ENCODE data around the gene TOR3A. TPM values are rescaled to one million over a fixed set of nuclear protein-coding genes. Genes with fewer than 3 reads are reported as not detected.

The TOR3A gene
- total RNA-seq, 2 experiments from 2014 or later = 28.8 to 30.3 TPM

DNA sequence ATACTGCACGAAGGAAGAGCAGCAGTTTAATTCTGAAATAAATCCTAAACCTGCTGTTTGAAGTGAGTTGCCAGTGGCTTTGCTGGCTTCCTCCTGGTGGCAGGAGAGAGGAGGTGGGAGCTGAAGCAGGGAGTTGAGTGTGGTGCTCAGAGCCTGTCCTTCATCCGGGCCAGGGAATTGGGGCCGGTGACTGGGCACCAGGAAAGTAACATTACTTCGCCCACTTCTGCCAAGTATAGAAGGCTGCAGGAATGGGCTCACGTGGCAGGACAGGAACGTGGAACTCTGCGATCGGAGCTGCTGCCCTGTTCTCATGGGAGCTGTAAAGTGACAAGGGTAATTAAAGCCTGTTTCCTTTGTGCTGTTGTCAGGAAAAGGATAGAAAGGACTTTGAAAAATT is 8.7 kb downstream of the TOR3A start:
- Mint-ChIP-seq H3K9me3 (no peaks in the 10 kb centered on the region), H3K4me3 (no peak overlapping the region), H3K27me3 (no peaks in the 10 kb centered on the region), H3K36me3 (ENCODE audit: low read depth) (peaks cover 36% of the 10 kb centered on the region), H3K27ac (no peak overlapping the region), H3K4me1 (ENCODE audit: low read depth) (no peaks in the 10 kb centered on the region)
- ChIA-PET CTCF (interaction anchor here (1.0 to 1.5 kb wide), 2 partner anchors 30 to 87 kb away, joined by 3 to 4 read pairs; no protein-coding TSS in a partner anchor), POLR2A (interaction anchor here (0.8 kb wide), 1 partner anchor 9 kb away, joined by 3 read pairs; no protein-coding TSS in a partner anchor)
- DNase-seq (no peak), ATAC-seq (no peak)
- TF ChIP-seq, protein P1, sequence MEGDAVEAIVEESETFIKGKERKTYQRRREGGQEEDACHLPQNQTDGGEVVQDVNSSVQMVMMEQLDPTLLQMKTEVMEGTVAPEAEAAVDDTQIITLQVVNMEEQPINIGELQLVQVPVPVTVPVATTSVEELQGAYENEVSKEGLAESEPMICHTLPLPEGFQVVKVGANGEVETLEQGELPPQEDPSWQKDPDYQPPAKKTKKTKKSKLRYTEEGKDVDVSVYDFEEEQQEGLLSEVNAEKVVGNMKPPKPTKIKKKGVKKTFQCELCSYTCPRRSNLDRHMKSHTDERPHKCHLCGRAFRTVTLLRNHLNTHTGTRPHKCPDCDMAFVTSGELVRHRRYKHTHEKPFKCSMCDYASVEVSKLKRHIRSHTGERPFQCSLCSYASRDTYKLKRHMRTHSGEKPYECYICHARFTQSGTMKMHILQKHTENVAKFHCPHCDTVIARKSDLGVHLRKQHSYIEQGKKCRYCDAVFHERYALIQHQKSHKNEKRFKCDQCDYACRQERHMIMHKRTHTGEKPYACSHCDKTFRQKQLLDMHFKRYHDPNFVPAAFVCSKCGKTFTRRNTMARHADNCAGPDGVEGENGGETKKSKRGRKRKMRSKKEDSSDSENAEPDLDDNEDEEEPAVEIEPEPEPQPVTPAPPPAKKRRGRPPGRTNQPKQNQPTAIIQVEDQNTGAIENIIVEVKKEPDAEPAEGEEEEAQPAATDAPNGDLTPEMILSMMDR (IDR thresholded peaks at IDR 0.05) = no peak
- intact Hi-C loops (cut with micrococcal nuclease) = no loop called here

DNA sequence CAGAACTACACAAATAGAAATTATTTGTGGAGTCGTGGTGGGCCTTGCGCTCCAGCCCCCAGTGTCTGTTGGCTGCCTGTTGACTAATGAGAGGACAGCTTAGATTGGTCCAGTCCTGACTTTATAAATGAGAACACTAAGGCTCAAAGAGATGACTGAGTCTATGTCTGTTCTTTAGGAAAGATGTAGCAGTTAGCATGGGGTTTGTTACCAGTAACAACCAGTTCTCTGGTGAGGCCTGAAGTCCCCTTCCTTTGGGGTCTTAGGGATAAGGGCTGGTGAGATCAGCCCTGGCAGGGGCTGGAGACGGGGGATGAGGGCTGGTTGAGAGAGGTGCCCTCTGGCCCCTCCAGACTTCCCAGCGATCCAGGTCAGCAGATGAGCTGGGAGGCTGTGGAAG is 9.1 kb downstream of the TOR3A start:
- ChIA-PET CTCF (interaction anchor here (0.8 to 1.5 kb wide), 3 partner anchors 14 to 88 kb away, joined by 3 to 4 read pairs (median 4); no protein-coding TSS in a partner anchor), POLR2A (interaction anchor here (1.0 kb wide), 1 partner anchor 9 kb away, joined by 3 read pairs; no protein-coding TSS in a partner anchor)
- Mint-ChIP-seq H3K9me3 (no peaks in the 10 kb centered on the region), H3K27me3 (no peaks in the 10 kb centered on the region), H3K36me3 (ENCODE audit: low read depth) (peaks cover 37% of the 10 kb centered on the region), H3K4me1 (ENCODE audit: low read depth) (no peaks in the 10 kb centered on the region), H3K4me3 (no peak overlapping the region), H3K27ac (peak overlapping the region; percentile 44)
- TF ChIP-seq, protein P1 (IDR thresholded peaks at IDR 0.05) = no peak
- intact Hi-C loops (cut with micrococcal nuclease) = no loop called here
- DNase-seq = no peak
- ATAC-seq = no peak

DNA sequence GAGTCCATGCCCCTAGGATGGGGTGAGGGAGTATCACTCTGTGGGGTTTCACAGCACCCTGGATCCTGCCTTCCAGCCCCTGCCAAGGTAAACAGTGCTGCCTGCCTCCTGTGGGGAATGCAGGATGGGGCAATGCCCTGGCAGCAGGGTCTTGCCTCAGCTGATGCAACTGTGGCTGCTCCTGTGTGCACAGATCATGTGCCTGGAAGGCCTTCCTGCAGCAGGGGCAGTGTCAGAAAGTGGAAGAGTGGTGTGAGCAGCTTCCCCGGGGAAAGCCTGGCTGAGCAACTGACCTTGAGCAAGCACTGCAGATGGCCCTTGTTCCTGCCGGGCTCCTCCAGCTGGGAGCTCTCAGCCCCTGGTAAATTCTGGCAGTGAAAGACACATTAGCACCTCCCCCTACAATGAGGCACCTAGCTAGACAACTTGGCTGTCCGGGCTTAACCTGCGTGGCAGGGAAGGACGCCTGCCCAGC is 9.9 kb downstream of the TOR3A start:
- CTCF ChIA-PET = interaction anchor here (0.8 to 1.5 kb wide), 2 partner anchors 14 to 29 kb away, joined by 4 read pairs; no protein-coding TSS in a partner anchor
- Mint-ChIP-seq H3K4me1 (ENCODE audit: low read depth) (no peaks in the 10 kb centered on the region), H3K27ac (no peak overlapping the region), H3K36me3 (ENCODE audit: low read depth) (peaks cover 32% of the 10 kb centered on the region), H3K9me3 (no peaks in the 10 kb centered on the region), H3K4me3 (no peak overlapping the region), H3K27me3 (no peaks in the 10 kb centered on the region)
- no peak for DNase-seq
- POLR2A ChIA-PET = interaction anchor here (1.0 kb wide), 2 partner anchors 8 to 11 kb away, joined by 3 read pairs; no protein-coding TSS in a partner anchor
- TF ChIP-seq, protein P1 (IDR thresholded peaks at IDR 0.05) = no peak
- ATAC-seq = no peak
- intact Hi-C loops (cut with micrococcal nuclease) = no loop called here

DNA sequence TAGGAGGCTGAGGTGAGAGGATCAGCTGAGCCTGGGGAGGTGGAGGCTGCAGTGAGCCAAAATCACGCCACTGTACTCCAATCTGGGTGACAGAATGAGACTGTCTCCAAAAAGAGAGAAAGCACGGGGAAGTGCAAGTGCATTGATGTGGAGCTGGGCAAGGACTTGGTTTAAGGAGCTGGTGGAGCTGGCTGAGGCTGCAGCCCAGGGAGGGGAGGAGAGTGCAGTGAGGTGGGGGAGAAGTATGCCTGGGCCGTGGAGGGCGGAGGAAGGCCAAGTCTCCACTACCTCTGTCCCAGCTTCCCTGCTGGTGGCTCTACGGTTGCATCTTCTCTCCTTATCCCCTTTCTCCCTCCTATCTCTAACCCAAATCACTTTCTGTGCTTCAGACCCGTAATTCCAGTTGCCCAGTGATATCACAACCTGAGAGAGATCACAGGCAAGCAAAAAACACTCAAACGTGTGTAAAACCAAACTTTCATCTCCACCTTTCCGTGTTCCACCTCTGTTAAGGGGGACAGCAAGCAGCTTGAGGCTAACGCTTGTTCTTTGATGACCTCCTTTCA is 11.1 kb downstream of the TOR3A start:
- H3K4me3 Mint-ChIP-seq = no peak overlapping the region
- peaks cover 27% of the 10 kb centered on the region for H3K36me3 Mint-ChIP-seq (ENCODE audit: low read depth)
- CTCF ChIA-PET = no interaction called here
- TF ChIP-seq, protein P1 (IDR thresholded peaks at IDR 0.05) = no peak
- H3K9me3 Mint-ChIP-seq = no peaks in the 10 kb centered on the region
- no peaks in the 10 kb centered on the region for H3K4me1 Mint-ChIP-seq (ENCODE audit: low read depth)
- ATAC-seq (no peak), DNase-seq (no peak)
- intact Hi-C loops (cut with micrococcal nuclease) = no loop called here
- no peaks in the 10 kb centered on the region for H3K27me3 Mint-ChIP-seq
- POLR2A ChIA-PET = no interaction called here
- no peak overlapping the region for H3K27ac Mint-ChIP-seq

- Mint-ChIP-seq H3K27ac (no peak overlapping the region), H3K4me1 (ENCODE audit: low read depth) (no peaks in the 10 kb centered on the region), H3K36me3 (ENCODE audit: low read depth) (peaks cover 23% of the 10 kb centered on the region), H3K9me3 (no peaks in the 10 kb centered on the region), H3K27me3 (no peaks in the 10 kb centered on the region), H3K4me3 (no peak overlapping the region)
- TF ChIP-seq, protein P1 (IDR thresholded peaks at IDR 0.05) = no peak
- DNase-seq (no peak), ATAC-seq (no peak)
- intact Hi-C loops (cut with micrococcal nuclease) = no loop called here
- ChIA-PET POLR2A (interaction anchor here (0.6 kb wide), 1 partner anchor 137 kb away, joined by 3 read pairs; no protein-coding TSS in a partner anchor), CTCF (interaction anchor here (1.4 kb wide), 1 partner anchor 275 kb away, joined by 4 read pairs; no protein-coding TSS in a partner anchor)
These were observed 12.9 kb downstream of the TOR3A start for GRCh38 chr1:179094818-179095217.
